Measurements from ENCODE around the gene PI16.

DNA sequence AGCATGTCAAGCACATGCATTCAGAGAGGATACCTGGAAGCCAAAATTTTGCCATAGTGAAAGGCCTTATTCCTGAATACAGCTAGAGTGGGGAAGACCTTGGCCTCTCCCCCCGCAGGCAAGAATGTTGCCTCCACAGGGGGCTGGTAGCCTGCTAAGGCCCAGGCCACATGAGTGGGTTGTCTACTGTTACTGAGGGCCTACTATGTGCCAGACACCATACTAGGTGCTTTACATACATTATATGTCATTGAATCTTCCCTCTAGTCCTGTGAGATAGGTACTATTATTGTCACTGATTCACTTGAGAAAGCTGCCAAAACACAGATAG, 642 bp upstream of the PI16 start:
- no peak for TF ChIP-seq POLR2A (IDR thresholded peaks at IDR 0.05)
- TF ChIP-seq, protein P1, sequence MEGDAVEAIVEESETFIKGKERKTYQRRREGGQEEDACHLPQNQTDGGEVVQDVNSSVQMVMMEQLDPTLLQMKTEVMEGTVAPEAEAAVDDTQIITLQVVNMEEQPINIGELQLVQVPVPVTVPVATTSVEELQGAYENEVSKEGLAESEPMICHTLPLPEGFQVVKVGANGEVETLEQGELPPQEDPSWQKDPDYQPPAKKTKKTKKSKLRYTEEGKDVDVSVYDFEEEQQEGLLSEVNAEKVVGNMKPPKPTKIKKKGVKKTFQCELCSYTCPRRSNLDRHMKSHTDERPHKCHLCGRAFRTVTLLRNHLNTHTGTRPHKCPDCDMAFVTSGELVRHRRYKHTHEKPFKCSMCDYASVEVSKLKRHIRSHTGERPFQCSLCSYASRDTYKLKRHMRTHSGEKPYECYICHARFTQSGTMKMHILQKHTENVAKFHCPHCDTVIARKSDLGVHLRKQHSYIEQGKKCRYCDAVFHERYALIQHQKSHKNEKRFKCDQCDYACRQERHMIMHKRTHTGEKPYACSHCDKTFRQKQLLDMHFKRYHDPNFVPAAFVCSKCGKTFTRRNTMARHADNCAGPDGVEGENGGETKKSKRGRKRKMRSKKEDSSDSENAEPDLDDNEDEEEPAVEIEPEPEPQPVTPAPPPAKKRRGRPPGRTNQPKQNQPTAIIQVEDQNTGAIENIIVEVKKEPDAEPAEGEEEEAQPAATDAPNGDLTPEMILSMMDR (IDR thresholded peaks at IDR 0.05) = no peak

All from ovary (tissue), 3 donors.